Neuronal stem cell (in vitro differentiated cells): ENCODE data around the gene DOK3.
"Not testable (repeated sequence)": the region's sequence is repeated elsewhere in the genome, so short reads cannot be mapped to it uniquely, and the experiment has no call there.

Source experiments
- DNase-seq: peaks from one replicate; pipeline ENCODE4 v3.0.0-alpha.2; 2013; ENCODE audit warnings: low spot score
- H2AFZ ChIP-seq: one replicate; pipeline ENCODE4 v1.6.1; 2013; ENCODE audit warnings: mild to moderate bottlenecking, low read length, inconsistent platforms
- H2AK5ac ChIP-seq: 2 replicates; pipeline ENCODE4 v1.6.1; 2013; ENCODE audit warnings: low read depth, mild to moderate bottlenecking, inconsistent platforms, low read length, moderate library complexity, mixed read lengths
- H2BK120ac ChIP-seq: 2 replicates; pipeline ENCODE4 v1.6.1; 2013; ENCODE audit warnings: low read depth, mild to moderate bottlenecking, inconsistent platforms, low read length, moderate library complexity, mixed read lengths
- H2BK12ac ChIP-seq: one replicate; pipeline ENCODE4 v1.6.1; 2013; ENCODE audit warnings: low read length, inconsistent platforms
- H2BK15ac ChIP-seq: 2 replicates; pipeline ENCODE4 v1.6.1; 2013; ENCODE audit warnings: mild to moderate bottlenecking, low read length, inconsistent platforms, mixed read lengths
- H2BK5ac ChIP-seq: one replicate; pipeline ENCODE4 v1.6.1; 2013; ENCODE audit warnings: inconsistent platforms, mild to moderate bottlenecking, low read length, moderate library complexity
- H3K14ac ChIP-seq: one replicate; pipeline ENCODE4 v1.6.1; 2013; ENCODE audit warnings: low read length, inconsistent platforms
- H3K18ac ChIP-seq: 2 replicates; pipeline ENCODE4 v1.6.1; 2013; ENCODE audit warnings: low read length, inconsistent platforms
- H3K23ac ChIP-seq: 2 replicates; pipeline ENCODE4 v1.6.1; 2013; ENCODE audit warnings: low read depth, mild to moderate bottlenecking, mixed read lengths, low read length, inconsistent platforms; ENCODE audit not compliant: poor library complexity
- H3K27ac ChIP-seq: replicated peaks from 3 replicates; pipeline ENCODE4 v1.5.1; 2013; ENCODE audit warnings: low read length, inconsistent platforms
- H3K27me3 ChIP-seq, 3 experiments: 2 replicates each; pipeline ENCODE4 v1.6.1; 2013; ENCODE audit warnings: low read length in 3 of 3, mild to moderate bottlenecking in 2 of 3, inconsistent platforms in 1 of 3, low read depth in 1 of 3, mixed read lengths in 1 of 3, moderate library complexity in 1 of 3; ENCODE audit not compliant: control insufficient read depth in 3 of 3, insufficient read depth in 3 of 3
- H3K36me3 ChIP-seq, 2 donors: replicated peaks in 1 of 2; 2 replicates each; pipeline ENCODE4 v1.6.1; 2013; ENCODE audit warnings: low read length in 2 of 2; ENCODE audit not compliant: control insufficient read depth in 2 of 2, insufficient read depth in 2 of 2
- H3K4ac ChIP-seq: 2 replicates; pipeline ENCODE4 v1.6.1; 2013; ENCODE audit warnings: inconsistent platforms, mild to moderate bottlenecking, low read length, moderate library complexity
- H3K4me1 ChIP-seq, 2 donors: 1 replicate in 1 of 2; 2 replicates in 1 of 2; pipeline ENCODE4 v1.6.1; 2013; ENCODE audit warnings: low read length in 2 of 2, low read depth in 1 of 2; ENCODE audit not compliant: control insufficient read depth in 2 of 2, insufficient read depth in 1 of 2
- H3K4me2 ChIP-seq: one replicate; pipeline ENCODE4 v1.6.1; 2013; ENCODE audit warnings: mild to moderate bottlenecking, low read length, inconsistent platforms; ENCODE audit not compliant: insufficient read depth, poor library complexity, severe bottlenecking
- H3K4me3 ChIP-seq, 2 donors: 2 replicates each; pipeline ENCODE4 v1.5.1; 2013; ENCODE audit warnings: low read length in 2 of 2, mild to moderate bottlenecking in 2 of 2, inconsistent platforms in 1 of 2, moderate library complexity in 1 of 2
- H3K79me1 ChIP-seq: one replicate; pipeline ENCODE4 v1.6.1; 2013; ENCODE audit warnings: low read depth, mild to moderate bottlenecking, inconsistent platforms, low read length, moderate library complexity
- H3K9ac ChIP-seq: one replicate; pipeline ENCODE4 v1.6.1; 2013; ENCODE audit warnings: mild to moderate bottlenecking, low read depth, low read length, inconsistent platforms; ENCODE audit not compliant: poor library complexity
- H3K9me3 ChIP-seq, 2 donors: replicated peaks in 1 of 2; 2 replicates each; pipeline versions ENCODE3 to v1.6.1; 2013; ENCODE audit warnings: low read length in 2 of 2, mild to moderate bottlenecking in 2 of 2, inconsistent platforms in 1 of 2, low read depth in 1 of 2, mixed read lengths in 1 of 2, moderate library complexity in 1 of 2; ENCODE audit not compliant: control insufficient read depth in 2 of 2, insufficient read depth in 1 of 2
- H4K8ac ChIP-seq: one replicate; pipeline ENCODE4 v1.6.1; 2013; ENCODE audit warnings: low read depth, mild to moderate bottlenecking, inconsistent platforms, low read length, moderate library complexity
- H4K91ac ChIP-seq: one replicate; pipeline ENCODE4 v1.6.1; 2013; ENCODE audit warnings: low read length, low read depth, mild to moderate bottlenecking, inconsistent platforms; ENCODE audit not compliant: poor library complexity
- WGBS, 2 donors: extraction: QIAGEN DNeasy Blood & Tissue Kit; methylation state at CpG; one replicate each; pipeline ENCODE4 v1.1.7; 2013; ENCODE audit warnings: missing lambda C conversion rate in 2 of 2, mixed read lengths in 1 of 2; ENCODE audit not compliant: insufficient read length in 2 of 2, insufficient replicate concordance in 1 of 2; ENCODE audit errors: extremely low coverage in 2 of 2; 5-methylcytosine and 5-hydroxymethylcytosine counted together

DOK3 gene

GRCh38 chr5:177487144-177487543, 22.5 kb downstream of the DOK3 start:
- DNase-seq: no peak
- H3K9me3 ChIP-seq: peaks cover 0 to 2% of the 10 kb centered on the region in 2 donors
- H3K27me3 ChIP-seq: no peaks in the 10 kb centered on the region
- no peak overlapping the region for H4K8ac ChIP-seq
- H3K18ac ChIP-seq: no peak overlapping the region
- no peak overlapping the region for H3K4me2 ChIP-seq
- H2BK12ac ChIP-seq: no peak overlapping the region
- no peak overlapping the region for H2BK15ac ChIP-seq
- no peak overlapping the region for H2AFZ ChIP-seq
- no CpG with 5 or more reads among the region's 8 CpGs for WGBS, 2 donors
- no peak overlapping the region for H3K4ac ChIP-seq
- peaks cover 0 to 5% of the 10 kb centered on the region in 2 donors for H3K4me1 ChIP-seq
- no peak overlapping the region for H3K23ac ChIP-seq
- H3K36me3 ChIP-seq: peaks cover 72 to 95% of the 10 kb centered on the region in 2 donors
- H3K4me3 ChIP-seq: no peak overlapping the region
- H4K91ac ChIP-seq: no peak overlapping the region
- H3K9ac ChIP-seq: no peak overlapping the region
- H3K79me1 ChIP-seq: peaks cover 25% of the 10 kb centered on the region
- H3K27ac ChIP-seq: no peak overlapping the region
- no peak overlapping the region for H2BK5ac ChIP-seq
- H2BK120ac ChIP-seq: no peak overlapping the region
- no peak overlapping the region for H2AK5ac ChIP-seq
- no peak overlapping the region for H3K14ac ChIP-seq

GRCh38 chr5:177486256-177486655, 23.4 kb downstream of the DOK3 start:
- Histone ChIP-seq H2AK5ac (no peak overlapping the region), H3K36me3 (peaks cover 75 to 97% of the 10 kb centered on the region in 2 donors), H3K27me3 (no peaks in the 10 kb centered on the region), H3K23ac (no peak overlapping the region), H2BK120ac (no peak overlapping the region), H2BK15ac (no peak overlapping the region), H3K9ac (no peak overlapping the region), H3K27ac (no peak overlapping the region), H2BK12ac (no peak overlapping the region), H3K9me3 (peaks cover 0 to 2% of the 10 kb centered on the region in 2 donors), H3K14ac (no peak overlapping the region), H3K4ac (no peak overlapping the region), H2BK5ac (no peak overlapping the region), H4K91ac (no peak overlapping the region), H3K4me2 (no peak overlapping the region), H3K4me3 (no peak overlapping the region), H2AFZ (no peak overlapping the region), H3K18ac (no peak overlapping the region), H3K4me1 (peaks cover 0 to 4% of the 10 kb centered on the region in 2 donors), H4K8ac (peak overlapping the region; percentile 52), H3K79me1 (peaks cover 25% of the 10 kb centered on the region)
- no CpG with 5 or more reads among the region's 3 CpGs for WGBS, 2 donors
- DNase-seq: no peak

GRCh38 chr5:177485753-177486152, 23.9 kb downstream of the DOK3 start:
- not testable (repeated sequence) for H2AFZ ChIP-seq, DNase-seq, H4K91ac ChIP-seq, H2BK120ac ChIP-seq, H3K4ac ChIP-seq, H4K8ac ChIP-seq, H3K4me1 ChIP-seq, H3K27ac ChIP-seq, H2AK5ac ChIP-seq, H3K4me3 ChIP-seq, H3K4me2 ChIP-seq, H3K9ac ChIP-seq, H2BK12ac ChIP-seq, H3K18ac ChIP-seq, H2BK5ac ChIP-seq, H3K9me3 ChIP-seq, H3K14ac ChIP-seq, H3K23ac ChIP-seq, H2BK15ac ChIP-seq, H3K27me3 ChIP-seq
- Histone ChIP-seq H3K79me1 (peaks cover 20% of the 10 kb centered on the region), H3K36me3 (peaks cover 70 to 95% of the 10 kb centered on the region in 2 donors)
- WGBS, 2 donors: no CpG with 5 or more reads among the region's 3 CpGs

GRCh38 chr5:177484902-177485549, 24.6 kb downstream of the DOK3 start:
- DNase-seq: no peak
- Histone ChIP-seq H2AFZ (no peak overlapping the region), H3K79me1 (peaks cover 14% of the 10 kb centered on the region), H3K27me3 (no peaks in the 10 kb centered on the region), H2BK12ac (no peak overlapping the region), H3K4ac (no peak overlapping the region), H3K4me2 (no peak overlapping the region), H3K23ac (peak overlapping the region; percentile 98), H2AK5ac (no peak overlapping the region), H3K4me1 (peaks cover 0 to 2% of the 10 kb centered on the region in 2 donors), H3K9me3 (peaks cover 0 to 2% of the 10 kb centered on the region in 2 donors), H2BK120ac (peak overlapping the region; percentile 9), H2BK5ac (no peak overlapping the region), H3K36me3 (peaks cover 63 to 90% of the 10 kb centered on the region in 2 donors), H4K91ac (no peak overlapping the region), H3K14ac (peak overlapping the region; percentile 31), H2BK15ac (no peak overlapping the region), H4K8ac (peak overlapping the region; percentile 29), H3K27ac (no peak overlapping the region), H3K9ac (peak overlapping the region; percentile 77), H3K18ac (no peak overlapping the region), H3K4me3 (peak overlapping the region in 1 of 2 donors; percentile 39)
- WGBS, 2 donors: no CpG with 5 or more reads among the region's 13 CpGs
